Activated naive CD8-positive, alpha-beta T cell treated with anti-CD3 and anti-CD28 coated beads, Interleukin-2, amount 10 ng/mL, durations not matched to agents 7 days and 5 days (primary cell): ENCODE measurements around the gene GAK. TPM values are rescaled to one million over a fixed set of nuclear protein-coding genes. Genes with fewer than 3 reads are reported as not detected.

Source experiments
- ATAC-seq: fragments of 150-1000 bp; cut with Tn5 transposase; one replicate; pipeline ENCODE4 v1.10.0; 2021; ENCODE audit warnings: low read depth, moderate library complexity
- POLR2A ChIA-PET: fragments of 350-600 bp; sonication (Branson Sonifier 250); formaldehyde crosslinking; loops from one replicate; lab custom pipeline; 2021; ENCODE audit warnings: antibody characterized with exemption; lab: Charles Lee
- DNase-seq: peaks from one replicate; pipeline ENCODE4 v3.0.0; 2021
- H3K27ac Mint-ChIP-seq: one replicate; pipeline ENCODE4 v1.8.0; 2022; ENCODE audit warnings: mild to moderate bottlenecking, mixed read lengths
- H3K27me3 Mint-ChIP-seq: one replicate; pipeline ENCODE4 v1.8.0; 2022; ENCODE audit warnings: mild to moderate bottlenecking, moderate library complexity, mixed read lengths
- H3K36me3 Mint-ChIP-seq: one replicate; pipeline ENCODE4 v1.8.0; 2021; ENCODE audit warnings: mild to moderate bottlenecking, mixed read lengths
- H3K4me1 Mint-ChIP-seq: one replicate; pipeline ENCODE4 v1.8.0; 2021; ENCODE audit warnings: mixed read lengths
- H3K4me3 Mint-ChIP-seq: one replicate; pipeline ENCODE4 v1.8.0; 2022; ENCODE audit warnings: mild to moderate bottlenecking, moderate library complexity, mixed read lengths
- H3K9me3 Mint-ChIP-seq: one replicate; pipeline ENCODE4 v1.8.0; 2021; ENCODE audit warnings: mixed read lengths
- total RNA-seq, 2 experiments: library from RNA; stranded (reverse); gene quantifications; one replicate each; pipeline ENCODE4 v1.2.3, GENCODE V29; 2021

Gene GAK
- total RNA-seq, 2 experiments from 2014 or later = 169 to 182 TPM

- POLR2A ChIA-PET = no interaction called here
- H3K27me3 Mint-ChIP-seq = no peaks in the 10 kb centered on the region
- peaks cover 1% of the 10 kb centered on the region for H3K4me1 Mint-ChIP-seq
- H3K4me3 Mint-ChIP-seq = no peak overlapping the region
- DNase-seq (no peak), ATAC-seq (no peak)
- H3K27ac Mint-ChIP-seq = no peak overlapping the region
- H3K9me3 Mint-ChIP-seq = peaks cover 3% of the 10 kb centered on the region
- peaks cover 26% of the 10 kb centered on the region for H3K36me3 Mint-ChIP-seq
Measured at GRCh38 chr4:909131-909571, 23.0 kb downstream of the GAK start.

GRCh38 chr4:907691-908425 is 24.3 kb downstream of the GAK start:
- Mint-ChIP-seq H3K4me1 (peaks cover 1% of the 10 kb centered on the region), H3K36me3 (peaks cover 26% of the 10 kb centered on the region), H3K9me3 (peaks cover 3% of the 10 kb centered on the region), H3K4me3 (no peak overlapping the region), H3K27me3 (no peaks in the 10 kb centered on the region), H3K27ac (no peak overlapping the region)
- POLR2A ChIA-PET = no interaction called here
- ATAC-seq (no peak), DNase-seq (no peak)

- H3K27ac Mint-ChIP-seq = no peak overlapping the region
Measured at GRCh38 chr4:907103-907400, 25.1 kb downstream of the GAK start.

GRCh38 chr4:906339-907102 is 25.6 kb downstream of the GAK start:
- no peak overlapping the region for H3K27ac Mint-ChIP-seq
- POLR2A ChIA-PET = interaction anchor here (0.7 kb wide), 1 partner anchor 24 kb away, joined by 4 read pairs; no protein-coding TSS in a partner anchor
- DNase-seq = no peak
- peaks cover 29% of the 10 kb centered on the region for H3K36me3 Mint-ChIP-seq
- peaks cover 3% of the 10 kb centered on the region for H3K9me3 Mint-ChIP-seq
- no peaks in the 10 kb centered on the region for H3K27me3 Mint-ChIP-seq
- no peak overlapping the region for H3K4me3 Mint-ChIP-seq
- peaks cover 1% of the 10 kb centered on the region for H3K4me1 Mint-ChIP-seq
- no peak for ATAC-seq

More at GRCh38 chr4:907103-907400, 25.1 kb downstream of the GAK start:
- peaks cover 3% of the 10 kb centered on the region for H3K9me3 Mint-ChIP-seq
- POLR2A ChIA-PET = interaction anchor here (0.7 kb wide), 1 partner anchor 24 kb away, joined by 4 read pairs; no protein-coding TSS in a partner anchor
- no peak overlapping the region for H3K4me3 Mint-ChIP-seq
- H3K36me3 Mint-ChIP-seq = peaks cover 29% of the 10 kb centered on the region
- ATAC-seq = no peak
- DNase-seq = no peak
- peaks cover 1% of the 10 kb centered on the region for H3K4me1 Mint-ChIP-seq
- H3K27me3 Mint-ChIP-seq = no peaks in the 10 kb centered on the region

- no peak for ATAC-seq
- no peak for DNase-seq
- Mint-ChIP-seq H3K4me3 (no peak overlapping the region), H3K36me3 (peaks cover 24% of the 10 kb centered on the region), H3K9me3 (peaks cover 3% of the 10 kb centered on the region), H3K4me1 (peaks cover 1% of the 10 kb centered on the region), H3K27ac (no peak overlapping the region), H3K27me3 (no peaks in the 10 kb centered on the region)
- POLR2A ChIA-PET = no interaction called here
Measured at GRCh38 chr4:905485-906338, 26.4 kb downstream of the GAK start.

- Mint-ChIP-seq H3K9me3 (peaks cover 3% of the 10 kb centered on the region), H3K27ac (no peak overlapping the region), H3K4me3 (no peak overlapping the region), H3K27me3 (no peaks in the 10 kb centered on the region), H3K4me1 (peaks cover 1% of the 10 kb centered on the region), H3K36me3 (peaks cover 20% of the 10 kb centered on the region)
- DNase-seq (no peak), ATAC-seq (no peak)
- POLR2A ChIA-PET = no interaction called here
Measured at GRCh38 chr4:903066-904046, 28.8 kb downstream of the GAK start.

GRCh38 chr4:901192-901910 is 30.8 kb downstream of the GAK start:
- ATAC-seq (no peak), DNase-seq (no peak)
- Mint-ChIP-seq H3K4me3 (no peak overlapping the region), H3K4me1 (no peaks in the 10 kb centered on the region), H3K27me3 (no peaks in the 10 kb centered on the region), H3K9me3 (no peaks in the 10 kb centered on the region), H3K27ac (no peak overlapping the region), H3K36me3 (peaks cover 11% of the 10 kb centered on the region)
- POLR2A ChIA-PET = interaction anchor here (1.3 kb wide), 1 partner anchor 22 kb away, joined by 3 read pairs; no protein-coding TSS in a partner anchor

GRCh38 chr4:900721-901120 is 31.4 kb downstream of the GAK start:
- Mint-ChIP-seq H3K36me3 (peaks cover 9% of the 10 kb centered on the region), H3K27ac (no peak overlapping the region), H3K4me3 (no peak overlapping the region), H3K4me1 (no peaks in the 10 kb centered on the region), H3K9me3 (no peaks in the 10 kb centered on the region), H3K27me3 (no peaks in the 10 kb centered on the region)
- ATAC-seq = no peak
- no peak for DNase-seq
- POLR2A ChIA-PET = interaction anchor here (1.3 kb wide), 1 partner anchor 21 kb away, joined by 3 read pairs; no protein-coding TSS in a partner anchor

- no peaks in the 10 kb centered on the region for H3K9me3 Mint-ChIP-seq
- ATAC-seq (no peak), DNase-seq (no peak)
- H3K4me1 Mint-ChIP-seq = no peaks in the 10 kb centered on the region
- H3K27ac Mint-ChIP-seq = no peak overlapping the region
- POLR2A ChIA-PET = interaction anchor here (1.3 kb wide), 1 partner anchor 21 kb away, joined by 3 read pairs; no protein-coding TSS in a partner anchor
- peaks cover 7% of the 10 kb centered on the region for H3K36me3 Mint-ChIP-seq
- no peak overlapping the region for H3K4me3 Mint-ChIP-seq
- no peaks in the 10 kb centered on the region for H3K27me3 Mint-ChIP-seq
Measured at GRCh38 chr4:900073-900472, 32.0 kb downstream of the GAK start.

GRCh38 chr4:899556-899906 is 32.6 kb downstream of the GAK start:
- no peaks in the 10 kb centered on the region for H3K4me1 Mint-ChIP-seq
- no peaks in the 10 kb centered on the region for H3K27me3 Mint-ChIP-seq
- no peak overlapping the region for H3K4me3 Mint-ChIP-seq
- H3K36me3 Mint-ChIP-seq = peaks cover 4% of the 10 kb centered on the region
- POLR2A ChIA-PET = no interaction called here
- ATAC-seq (no peak), DNase-seq (no peak)
- no peak overlapping the region for H3K27ac Mint-ChIP-seq
- H3K9me3 Mint-ChIP-seq = no peaks in the 10 kb centered on the region

GRCh38 chr4:898869-899555 is 33.1 kb downstream of the GAK start:
- no peak for DNase-seq
- H3K4me1 Mint-ChIP-seq = no peaks in the 10 kb centered on the region
- H3K4me3 Mint-ChIP-seq = no peak overlapping the region
- H3K36me3 Mint-ChIP-seq = peaks cover 4% of the 10 kb centered on the region
- H3K9me3 Mint-ChIP-seq = no peaks in the 10 kb centered on the region
- no peaks in the 10 kb centered on the region for H3K27me3 Mint-ChIP-seq
- H3K27ac Mint-ChIP-seq = no peak overlapping the region
- ATAC-seq = no peak
- POLR2A ChIA-PET = no interaction called here
